ENCODE measurements around the gene TBC1D21.
"Not testable (repeated sequence)": the region's sequence is repeated elsewhere in the genome, so short reads cannot be mapped to it uniquely, and the experiment has no call there.

Gene TBC1D21

DNA sequence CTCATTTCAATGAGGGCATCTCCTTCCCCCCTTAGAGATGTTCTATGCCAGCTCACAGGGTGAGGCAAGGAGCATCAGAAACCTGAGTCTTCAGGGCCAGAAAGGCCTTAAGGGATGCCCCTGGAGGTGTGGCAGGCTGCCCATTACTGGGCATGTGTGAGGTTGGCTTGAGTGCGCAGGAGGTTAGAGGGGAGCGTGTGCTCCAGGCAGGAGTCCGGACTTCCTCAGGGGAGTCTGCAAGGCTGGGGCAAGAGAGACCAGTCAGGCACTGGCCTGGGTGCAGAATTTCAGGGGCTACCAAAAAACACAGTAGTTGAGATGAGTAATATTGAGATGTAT is 54.8 kb downstream of the TBC1D21 start:
- DNase-seq (ENCODE audit: low read depth in 3 of 3) = no peak

DNA sequence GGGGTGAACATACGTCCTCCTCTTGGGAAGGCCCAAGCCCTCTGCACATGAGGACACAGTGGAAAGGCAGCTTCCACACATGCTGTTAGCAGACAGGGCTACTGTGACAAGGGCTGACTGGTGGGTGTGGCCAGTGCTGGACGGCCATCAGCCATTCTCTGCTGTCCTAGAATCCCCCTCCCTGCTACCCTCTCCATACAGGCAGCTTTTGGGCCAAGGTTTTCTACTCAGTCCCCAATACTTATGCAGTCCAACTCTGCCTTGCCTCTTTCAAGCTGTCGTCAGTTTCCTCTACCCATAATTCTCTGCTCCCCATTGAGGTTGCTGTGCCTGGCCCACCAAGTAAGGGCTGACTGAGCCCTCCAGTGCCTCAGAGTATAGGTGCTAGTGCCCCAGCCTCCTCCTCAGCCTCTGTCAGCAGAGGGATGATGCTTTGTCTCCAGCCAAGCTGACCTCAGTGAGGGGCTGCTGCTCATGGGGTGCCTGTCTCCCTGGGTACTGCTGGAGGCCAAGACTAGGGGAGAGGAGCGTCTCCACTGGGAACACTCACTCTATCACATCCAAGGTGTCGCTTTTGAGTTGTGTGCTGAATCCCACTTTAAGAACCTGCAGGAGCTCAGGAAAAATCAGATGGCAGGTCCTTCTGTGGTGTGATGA is 55.7 kb downstream of the TBC1D21 start:
- DNase-seq (ENCODE audit: low read depth in 3 of 3) = no peak

DNA sequence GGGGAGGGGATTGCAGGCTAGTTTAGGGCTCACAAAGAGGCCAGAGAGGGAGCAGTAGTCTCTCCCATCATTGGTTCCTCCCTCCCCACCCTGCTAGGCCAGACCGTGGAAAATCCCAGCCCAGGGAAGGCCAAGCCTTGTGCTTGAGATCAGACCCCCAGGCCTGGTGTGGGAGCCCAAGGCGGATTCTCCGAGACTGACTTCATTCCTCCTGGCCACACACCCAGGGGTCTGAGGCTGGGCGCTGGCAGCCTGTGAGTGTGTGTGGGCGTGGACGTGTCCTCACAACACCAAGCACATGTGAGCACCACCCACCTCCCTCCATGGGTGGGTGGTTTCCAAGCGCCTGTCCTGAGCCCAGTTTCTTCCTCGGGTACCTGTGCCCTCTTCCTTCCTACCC is 57.0 kb downstream of the TBC1D21 start:
- DNase-seq (ENCODE audit: low read depth in 3 of 3) = no peak

DNA sequence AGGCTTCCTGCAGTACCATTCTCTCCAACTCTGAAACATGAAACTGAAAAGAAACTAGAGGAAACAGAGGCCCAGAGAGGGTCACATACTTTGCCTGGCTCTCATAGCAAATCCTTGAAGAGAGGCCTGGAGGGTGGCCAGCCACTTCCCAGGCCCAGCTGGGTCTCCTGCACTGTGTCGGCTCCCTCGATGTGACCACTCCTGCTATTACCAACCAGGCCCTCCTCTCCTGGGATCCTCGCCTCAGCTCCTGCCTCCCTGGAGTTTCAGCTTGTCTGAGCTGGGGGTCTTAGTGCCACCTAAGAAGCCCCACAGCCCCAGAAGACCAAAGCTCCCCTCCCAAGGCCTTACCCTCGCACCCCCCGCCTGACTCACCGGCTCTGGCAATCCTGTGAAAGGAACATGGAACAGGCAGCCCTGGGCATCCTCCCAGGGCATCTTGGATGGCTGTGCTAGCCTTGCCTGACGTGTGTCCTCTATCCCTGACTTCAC is 57.5 kb downstream of the TBC1D21 start:
- no peak for DNase-seq (ENCODE audit: low read depth in 3 of 3)

DNA sequence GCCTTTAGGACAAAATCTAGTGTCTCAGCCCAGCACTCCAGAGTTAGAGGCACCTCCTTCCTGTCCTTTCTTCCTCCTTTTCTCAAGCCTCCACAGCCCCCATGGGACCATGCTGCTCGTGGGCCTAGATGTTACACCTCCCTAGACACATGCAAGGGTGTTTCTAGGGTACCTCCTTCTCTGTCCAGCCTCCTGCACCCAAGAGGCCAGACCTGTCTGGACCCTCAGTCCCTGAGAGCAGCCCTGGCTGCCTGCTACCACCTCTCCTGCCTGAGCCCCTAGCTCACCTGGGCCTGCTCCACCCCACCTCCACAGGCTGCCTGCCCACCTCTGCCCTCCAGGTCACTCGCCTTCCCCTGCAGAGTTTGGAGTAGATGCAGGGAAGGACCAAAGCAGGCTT is 58.1 kb downstream of the TBC1D21 start:
- DNase-seq (ENCODE audit: low read depth in 3 of 3) = no peak

DNA sequence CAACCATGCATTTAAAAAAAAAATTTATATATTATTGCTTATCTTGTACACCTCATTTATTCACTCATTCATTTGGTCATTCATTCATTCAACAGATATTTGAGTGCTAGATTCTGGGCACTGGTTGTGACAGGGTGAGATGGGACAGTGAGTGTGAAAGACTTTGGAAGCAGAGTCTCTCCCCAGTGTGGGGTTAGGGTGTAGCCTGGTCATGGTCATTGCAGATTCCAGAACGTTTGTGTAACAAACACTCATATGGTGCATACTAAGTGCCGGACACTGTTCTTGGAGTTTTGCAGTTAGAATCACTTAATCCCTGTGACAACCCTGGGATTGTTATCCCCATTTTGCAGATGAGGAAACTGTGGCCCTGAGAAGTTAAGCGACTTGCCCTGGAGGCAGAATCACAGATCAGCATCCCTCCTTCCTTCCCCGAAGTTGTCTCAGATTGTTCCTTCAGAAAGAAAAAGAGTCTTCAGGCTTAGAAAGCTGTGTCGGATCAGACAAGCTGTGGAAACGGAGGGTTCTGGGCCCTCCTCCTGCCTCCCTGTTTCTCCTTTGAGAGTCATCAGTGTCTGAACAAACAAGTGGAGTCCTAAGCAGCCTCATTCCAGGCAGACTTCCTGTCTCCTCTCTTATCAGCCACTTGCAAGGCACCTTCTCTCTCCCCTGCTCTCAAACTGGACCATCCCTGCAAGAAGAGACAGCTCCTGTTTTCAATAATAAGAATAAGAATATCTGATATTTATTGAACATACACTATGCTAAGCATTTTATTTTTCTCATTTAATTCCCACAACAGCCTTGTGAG is 59.2 kb downstream of the TBC1D21 start:
- DNase-seq (ENCODE audit: low read depth in 3 of 3) = no peak

DNA sequence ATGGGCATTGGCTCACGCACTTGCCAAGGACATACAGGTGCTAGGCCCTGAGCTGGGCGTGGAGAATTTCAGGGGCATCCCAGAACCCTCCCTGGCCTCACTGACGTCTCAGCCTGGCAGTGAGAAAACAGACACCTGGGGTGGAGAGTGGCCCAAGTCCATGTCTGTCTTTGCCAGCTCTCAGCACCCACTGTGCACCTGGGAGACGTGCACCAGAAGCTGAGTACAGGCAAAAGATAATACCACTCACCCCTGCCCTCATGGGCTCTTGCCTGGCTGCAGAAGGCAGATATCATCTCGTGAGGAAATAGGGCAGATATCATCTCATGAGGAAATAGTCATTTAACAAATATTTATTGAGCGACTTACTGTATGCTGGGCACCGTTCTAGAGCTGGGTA is 60.9 kb downstream of the TBC1D21 start:
- DNase-seq (ENCODE audit: low read depth in 3 of 3) = no peak

DNA sequence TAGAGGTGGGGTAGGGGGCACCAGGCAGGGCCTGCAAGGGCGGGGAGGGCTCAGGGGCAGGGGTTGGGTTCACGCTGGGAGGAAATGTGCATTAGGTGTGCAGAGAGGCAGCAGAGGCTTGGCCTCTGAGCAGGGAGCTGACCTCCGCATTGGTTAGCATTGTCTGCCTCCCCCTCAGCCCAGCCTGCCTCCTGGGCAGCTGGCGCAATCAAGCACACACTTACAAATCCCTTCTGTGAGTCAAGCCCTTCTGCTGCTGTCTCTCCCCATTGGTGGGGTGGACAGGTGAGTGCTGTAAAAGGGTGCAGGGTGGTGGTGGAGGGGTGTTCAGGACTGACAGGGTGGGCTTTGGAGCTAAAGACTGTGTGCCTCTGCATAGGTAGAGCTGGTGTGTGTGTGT is 62.2 kb downstream of the TBC1D21 start:
- DNase-seq (ENCODE audit: low read depth in 3 of 3) = no peak

DNA sequence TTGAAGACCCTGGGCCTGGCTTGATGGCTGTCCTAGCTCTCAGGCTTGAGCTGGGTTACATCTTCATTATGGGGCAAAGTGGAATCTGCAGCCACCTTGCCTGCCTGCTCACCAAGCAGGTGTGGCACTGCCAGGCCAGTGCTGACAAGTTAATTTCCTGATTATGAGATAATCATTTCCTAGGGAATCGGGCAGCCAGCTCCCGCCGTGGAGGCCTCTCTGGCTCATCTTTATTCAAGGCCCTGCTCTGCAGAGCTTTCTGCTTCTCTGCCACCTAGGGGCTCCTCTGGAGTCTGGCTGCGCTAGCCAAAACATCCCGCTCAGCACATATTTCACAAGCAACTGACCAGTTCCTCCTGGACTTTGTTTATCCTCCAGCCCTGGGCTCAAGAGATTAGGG is 62.8 kb downstream of the TBC1D21 start:
- DNase-seq (ENCODE audit: low read depth in 3 of 3) = no peak

DNA sequence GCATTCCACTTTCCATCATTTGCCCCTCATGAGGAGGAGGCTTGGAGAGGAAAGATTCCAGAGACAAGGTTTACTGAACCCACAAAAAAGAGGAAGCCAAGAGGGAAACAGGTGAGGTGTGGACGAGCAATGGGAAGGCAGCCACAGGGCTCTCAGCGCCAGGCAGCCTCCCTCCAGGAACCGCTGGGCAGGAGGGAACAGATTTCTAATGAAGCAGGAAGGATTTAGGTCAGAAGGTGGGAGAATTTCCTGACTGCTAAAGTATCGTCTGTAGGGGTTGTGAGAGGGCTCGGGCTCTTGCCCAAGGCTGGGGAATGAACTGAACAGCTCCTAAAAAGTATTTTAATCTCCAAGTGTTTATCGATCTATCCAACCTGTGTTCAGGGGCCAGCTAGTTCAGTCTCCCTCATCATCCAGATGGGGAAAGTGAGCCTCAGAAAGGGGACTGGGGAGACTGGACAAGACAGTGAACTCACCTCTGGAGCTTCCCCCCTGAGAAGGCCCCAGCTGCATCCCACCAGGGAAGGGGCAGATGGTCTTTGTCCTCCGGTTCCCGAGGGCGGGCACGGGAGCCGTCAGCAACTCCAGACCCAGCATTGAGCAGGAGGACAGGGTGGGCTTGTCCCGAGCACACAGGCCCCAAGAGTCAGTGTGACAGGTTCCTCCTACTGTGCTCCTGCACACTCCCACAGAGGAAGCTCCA is 63.4 kb downstream of the TBC1D21 start:
- DNase-seq (ENCODE audit: low read depth in 3 of 3) = no peak

DNA sequence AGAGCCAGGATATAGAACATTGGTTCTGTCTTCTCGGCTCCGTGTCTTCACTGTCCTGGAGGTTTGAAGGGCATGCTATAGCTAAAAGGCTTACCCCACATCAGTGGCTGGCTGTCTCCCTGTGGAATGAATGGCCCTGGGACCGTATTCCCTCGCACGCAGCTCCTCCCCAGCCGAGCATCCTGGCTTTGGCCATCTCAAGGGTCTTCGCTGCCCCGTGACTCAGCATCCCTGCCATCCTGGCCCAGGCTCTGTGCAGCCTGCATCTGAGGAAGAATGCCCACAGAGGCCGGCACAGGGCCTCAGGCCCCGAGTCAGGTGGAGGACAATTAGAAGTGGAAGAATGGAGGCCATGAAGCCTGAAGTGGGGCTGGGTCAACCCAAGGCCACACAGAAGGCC is 63.9 kb downstream of the TBC1D21 start:
- no peak for DNase-seq (ENCODE audit: low read depth in 3 of 3)

DNA sequence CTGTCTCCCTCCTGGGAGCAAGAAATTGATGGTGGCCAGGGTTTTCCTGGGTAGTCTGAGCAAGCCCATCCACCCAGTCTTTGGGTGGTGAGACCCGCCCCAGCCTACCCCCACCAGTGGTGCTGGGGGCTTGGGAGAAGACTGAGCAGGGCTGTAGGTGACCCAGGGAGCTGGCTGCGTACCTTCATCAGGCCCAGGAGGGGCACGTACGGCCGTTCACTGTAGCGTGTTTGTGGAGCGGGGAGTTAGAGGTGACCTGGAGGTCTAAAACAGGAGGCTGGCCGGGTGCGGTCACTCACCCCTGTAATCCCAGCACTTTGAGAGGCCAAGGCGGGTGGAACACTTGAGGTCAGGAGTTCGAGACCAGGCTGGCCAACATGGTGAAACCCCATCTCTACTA is 64.4 kb downstream of the TBC1D21 start:
- no peak for DNase-seq (ENCODE audit: low read depth in 3 of 3)

DNA sequence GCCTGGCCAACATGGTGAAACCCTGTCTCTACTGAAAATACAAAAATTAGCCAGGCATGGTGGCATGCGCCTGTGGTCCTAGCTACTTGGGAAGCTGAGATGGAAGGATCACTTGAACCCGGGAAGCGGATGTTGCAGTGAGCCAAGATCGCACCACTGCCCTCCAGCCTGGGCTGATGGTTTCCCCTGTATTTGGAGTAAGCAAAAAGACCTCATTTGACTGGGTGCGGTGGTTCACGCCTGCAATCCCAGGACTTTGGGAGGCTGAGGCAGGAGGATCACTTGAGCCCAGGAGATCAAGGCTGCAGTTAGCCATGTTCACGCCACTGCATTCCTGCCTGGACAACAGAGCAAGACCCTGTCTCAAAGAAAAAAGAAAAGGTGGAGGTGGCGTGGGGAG is 65.2 kb downstream of the TBC1D21 start:
- DNase-seq (ENCODE audit: low read depth in 3 of 3) = not testable (repeated sequence)

Measured in stimulated activated CD4-positive, alpha-beta T cell treated with anti-CD3 and anti-CD28 coated beads, TNF-alpha, amount 100 ng/mL, for 4 hours (primary cell).